Effector CD8-positive, alpha-beta T cell (primary cell): ENCODE measurements around the gene SUPT20H.

Source experiments
- DNase-seq: peaks from one replicate; lab custom pipeline; 2025; lab: John Stamatoyannopoulos, UW
- total RNA-seq, 4 experiments: gene quantifications; one replicate each; lab custom pipeline; 2026; lab: John Stamatoyannopoulos, UW

SUPT20H gene
- 64.0 to 98.7 (median 72.1) reads per million in 4 experiments for total RNA-seq

GRCh38 chr13:37058910-37059847 is at the start of gene SUPT20H:
TSS of gene SUPT20H (minus strand) at chr13:37059688. CDS start at chr13:37051490, 8,198 bp downstream.
- DNase-seq = peak; percentile 90

- no peak for DNase-seq
Measured at GRCh38 chr13:37109051-37109678, 49.7 kb upstream of the SUPT20H start.

- DNase-seq = no peak
Measured at GRCh38 chr13:37107868-37108267, 48.4 kb upstream of the SUPT20H start.

GRCh38 chr13:37107456-37107855 is 48.0 kb upstream of the SUPT20H start:
- no peak for DNase-seq

GRCh38 chr13:37106642-37107041 is 47.2 kb upstream of the SUPT20H start:
- DNase-seq = no peak

GRCh38 chr13:37105251-37105714 is 45.8 kb upstream of the SUPT20H start, which contains the start of gene CSNK1A1L:
TSS of gene CSNK1A1L (minus strand) at chr13:37105664. CDS start at chr13:37105256, 408 bp downstream.
- no peak for DNase-seq

GRCh38 chr13:37102896-37103295 is 43.4 kb upstream of the SUPT20H start:
- DNase-seq = no peak

GRCh38 chr13:37101201-37101600 is 41.7 kb upstream of the SUPT20H start:
- DNase-seq = no peak

- no peak for DNase-seq
Measured at GRCh38 chr13:37100731-37101130, 41.2 kb upstream of the SUPT20H start.

- no peak for DNase-seq
Measured at GRCh38 chr13:37097076-37097475, 37.6 kb upstream of the SUPT20H start.

- DNase-seq = no peak
Measured at GRCh38 chr13:37094840-37095239, 35.4 kb upstream of the SUPT20H start.

GRCh38 chr13:37094099-37094498 is 34.6 kb upstream of the SUPT20H start:
- no peak for DNase-seq

GRCh38 chr13:37091835-37092234 is 32.3 kb upstream of the SUPT20H start:
- DNase-seq = no peak

- DNase-seq = no peak
Measured at GRCh38 chr13:37090912-37091311, 31.4 kb upstream of the SUPT20H start.

GRCh38 chr13:37089495-37089894 is 30.0 kb upstream of the SUPT20H start:
- DNase-seq = no peak

- DNase-seq = no peak
Measured at GRCh38 chr13:37087486-37087885, 28.0 kb upstream of the SUPT20H start.

- no peak for DNase-seq
Measured at GRCh38 chr13:37085606-37086005, 26.1 kb upstream of the SUPT20H start.

GRCh38 chr13:37076818-37077217 is 17.3 kb upstream of the SUPT20H start:
- no peak for DNase-seq

GRCh38 chr13:37075164-37075563 is 15.7 kb upstream of the SUPT20H start:
- DNase-seq = no peak

GRCh38 chr13:37074703-37075102 is 15.2 kb upstream of the SUPT20H start:
- DNase-seq = no peak

- no peak for DNase-seq
Measured at GRCh38 chr13:37072024-37072423, 12.5 kb upstream of the SUPT20H start.

- no peak for DNase-seq
Measured at GRCh38 chr13:37070956-37071355, 11.5 kb upstream of the SUPT20H start.
